Measurements from ENCODE around the gene MRPL14.

DNA sequence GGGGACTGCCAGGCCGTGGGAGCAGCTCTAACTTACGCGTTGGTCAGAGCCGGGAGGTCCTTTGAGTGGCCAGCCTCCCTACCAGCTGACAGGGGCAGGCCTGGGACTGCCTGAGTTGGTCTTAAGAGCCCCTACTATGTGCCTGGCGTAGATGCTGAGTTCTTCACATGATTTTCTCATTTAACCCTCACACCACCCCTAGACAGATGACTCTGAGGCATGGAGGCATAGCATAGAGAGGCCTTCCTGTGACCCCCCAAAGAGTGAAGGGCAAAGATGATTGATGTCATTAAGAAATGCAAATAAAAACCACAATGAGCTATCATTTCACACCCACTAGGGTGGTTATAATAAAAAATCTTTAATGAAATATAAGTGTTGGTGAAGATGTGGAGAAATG is 36.8 kb downstream of the MRPL14 start:
- TF ChIP-seq EZH2 (IDR thresholded peaks at IDR 0.05; ENCODE audit: borderline replicate concordance, control insufficient read depth, low read depth, low read length), result no peak
- TF ChIP-seq SMC3 (IDR thresholded peaks at IDR 0.05; ENCODE audit: borderline replicate concordance, low read length), result no peak

Measured in GM12878 (cell line).